ENCODE data around the gene PSMD12. TPM values are rescaled to one million over a fixed set of nuclear protein-coding genes. Genes with fewer than 3 reads are reported as not detected.
A peak's percentile ranks its signal among the peaks of the same experiment; 100 is the strongest.
"Not testable (repeated sequence)": the region's sequence is repeated elsewhere in the genome, so short reads cannot be mapped to it uniquely, and the experiment has no call there.

The PSMD12 gene
- total RNA-seq, 1 donor from 2014 or later: 50.6 TPM

GRCh38 chr17:67358612-67359011 lies 7.8 kb downstream of the PSMD12 start:
- no peak for DNase-seq (ENCODE audit: low spot score)

GRCh38 chr17:67353929-67354574 lies 12.3 kb downstream of the PSMD12 start:
- peak; percentile 2 for DNase-seq (ENCODE audit: low spot score)

- DNase-seq (ENCODE audit: low spot score): no peak
Measured at GRCh38 chr17:67353161-67353560, 13.2 kb downstream of the PSMD12 start.

- DNase-seq (ENCODE audit: low spot score): no peak
Measured at GRCh38 chr17:67349420-67349819, 17.0 kb downstream of the PSMD12 start.

- no peak for DNase-seq (ENCODE audit: low spot score)
Measured at GRCh38 chr17:67347826-67348225, 18.6 kb downstream of the PSMD12 start.

- no peak for DNase-seq (ENCODE audit: low spot score)
Measured at GRCh38 chr17:67343237-67343636, 23.1 kb downstream of the PSMD12 start.

- not testable (repeated sequence) for DNase-seq (ENCODE audit: low spot score)
Measured at GRCh38 chr17:67338353-67338752, 28.0 kb downstream of the PSMD12 start.

- no peak for DNase-seq (ENCODE audit: low spot score)
Measured at GRCh38 chr17:67336859-67337258, 29.5 kb downstream of the PSMD12 start.

GRCh38 chr17:67335245-67335835 lies 31.0 kb downstream of the PSMD12 start:
- no peak for DNase-seq (ENCODE audit: low spot score)

GRCh38 chr17:67332162-67332508 lies 34.2 kb downstream of the PSMD12 start:
- not testable (repeated sequence) for DNase-seq (ENCODE audit: low spot score)

GRCh38 chr17:67331381-67332161 lies 34.8 kb downstream of the PSMD12 start:
- not testable (repeated sequence) for DNase-seq (ENCODE audit: low spot score)

- no peak for DNase-seq (ENCODE audit: low spot score)
Measured at GRCh38 chr17:67328026-67328425, 38.4 kb downstream of the PSMD12 start.

GRCh38 chr17:67326959-67327745 lies 39.2 kb downstream of the PSMD12 start:
- DNase-seq (ENCODE audit: low spot score): not testable (repeated sequence)

GRCh38 chr17:67326440-67326839 lies 39.9 kb downstream of the PSMD12 start:
- no peak for DNase-seq (ENCODE audit: low spot score)

GRCh38 chr17:67324330-67324729 lies 42.0 kb downstream of the PSMD12 start:
- no peak for DNase-seq (ENCODE audit: low spot score)

GRCh38 chr17:67323445-67323844 lies 42.9 kb downstream of the PSMD12 start:
- no peak for DNase-seq (ENCODE audit: low spot score)

GRCh38 chr17:67322042-67322787 lies 44.2 kb downstream of the PSMD12 start:
- DNase-seq (ENCODE audit: low spot score): no peak

GRCh38 chr17:67321486-67321885 lies 44.9 kb downstream of the PSMD12 start:
- not testable (repeated sequence) for DNase-seq (ENCODE audit: low spot score)

- no peak for DNase-seq (ENCODE audit: low spot score)
Measured at GRCh38 chr17:67316781-67317180, 49.6 kb downstream of the PSMD12 start.

GRCh38 chr17:67315865-67316264 lies 50.5 kb downstream of the PSMD12 start:
- no peak for DNase-seq (ENCODE audit: low spot score)

- no peak for DNase-seq (ENCODE audit: low spot score)
Measured at GRCh38 chr17:67312265-67312664, 54.1 kb downstream of the PSMD12 start.

Data from umbilical cord (tissue), 2 donors.